Measurements from ENCODE around the gene ANKRD16.

GRCh38 chr10:5919568-5919967 lies 29.9 kb upstream of the ANKRD16 start:
- TF ChIP-seq CTCF (IDR thresholded peaks at IDR 0.05) (no peak), POLR2A (IDR thresholded peaks at IDR 0.05) (no peak), EP300 (IDR thresholded peaks at IDR 0.05) (no peak), POLR2AphosphoS5 (IDR thresholded peaks at IDR 0.05) (no peak)
